Effector memory CD4-positive, alpha-beta T cell (primary cell): ENCODE data around the gene TMEM141.

Experiments
- DNase-seq, 3 donors: peaks; one replicate each; pipeline ENCODE4 v3.0.0-alpha.2; 2020
- H3K27ac ChIP-seq: 2 replicates; pipeline ENCODE4 v1.7.0; 2013; ENCODE audit warnings: mild to moderate bottlenecking, low read length, moderate library complexity; ENCODE audit not compliant: insufficient read depth, poor library complexity, severe bottlenecking
- H3K27me3 ChIP-seq: replicated peaks from 2 replicates; pipeline ENCODE4 v1.7.0; 2013; ENCODE audit warnings: mild to moderate bottlenecking, low read length; ENCODE audit not compliant: insufficient read depth, control insufficient read depth, poor library complexity, severe bottlenecking
- H3K36me3 ChIP-seq: 2 replicates; pipeline ENCODE4 v1.7.0; 2013; ENCODE audit warnings: mild to moderate bottlenecking, low read length, moderate library complexity; ENCODE audit not compliant: control insufficient read depth, insufficient read depth
- H3K4me1 ChIP-seq: 2 replicates; pipeline ENCODE4 v1.7.0; 2013; ENCODE audit warnings: low read length, mild to moderate bottlenecking; ENCODE audit not compliant: control insufficient read depth, insufficient read depth, poor library complexity, severe bottlenecking
- H3K4me3 ChIP-seq: 2 replicates; pipeline ENCODE4 v1.7.0; 2013; ENCODE audit warnings: low read length, low read depth, mild to moderate bottlenecking; ENCODE audit not compliant: insufficient read depth, poor library complexity, severe bottlenecking
- H3K9me3 ChIP-seq: 2 replicates; pipeline ENCODE4 v1.7.0; 2013; ENCODE audit warnings: mild to moderate bottlenecking, low read length, moderate library complexity; ENCODE audit not compliant: control insufficient read depth

TMEM141 gene

DNA sequence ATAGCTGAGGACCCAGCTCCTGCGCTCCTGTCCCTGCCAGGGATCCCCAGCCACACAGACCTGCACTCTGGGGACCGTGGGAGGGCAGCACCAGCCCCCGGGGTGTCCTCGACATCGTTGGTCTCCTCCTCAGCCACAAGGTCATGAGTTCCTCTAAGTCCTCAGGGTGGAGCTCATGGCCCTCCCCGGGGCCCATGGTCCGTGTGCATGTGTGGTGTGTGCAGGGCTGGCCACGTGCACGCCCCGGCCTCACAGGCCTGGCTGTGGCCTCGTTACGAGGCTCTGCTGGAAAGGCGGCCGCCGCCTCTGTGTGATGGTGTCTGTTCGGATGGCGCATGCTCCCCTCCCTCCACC, 35.0 kb downstream of the TMEM141 start:
- H3K4me1 ChIP-seq: no peaks in the 10 kb centered on the region
- no peak overlapping the region for H3K4me3 ChIP-seq
- no peak for DNase-seq
- no peak overlapping the region for H3K27ac ChIP-seq
- no peaks in the 10 kb centered on the region for H3K9me3 ChIP-seq
- peaks cover 55% of the 10 kb centered on the region for H3K36me3 ChIP-seq
- no peaks in the 10 kb centered on the region for H3K27me3 ChIP-seq

DNA sequence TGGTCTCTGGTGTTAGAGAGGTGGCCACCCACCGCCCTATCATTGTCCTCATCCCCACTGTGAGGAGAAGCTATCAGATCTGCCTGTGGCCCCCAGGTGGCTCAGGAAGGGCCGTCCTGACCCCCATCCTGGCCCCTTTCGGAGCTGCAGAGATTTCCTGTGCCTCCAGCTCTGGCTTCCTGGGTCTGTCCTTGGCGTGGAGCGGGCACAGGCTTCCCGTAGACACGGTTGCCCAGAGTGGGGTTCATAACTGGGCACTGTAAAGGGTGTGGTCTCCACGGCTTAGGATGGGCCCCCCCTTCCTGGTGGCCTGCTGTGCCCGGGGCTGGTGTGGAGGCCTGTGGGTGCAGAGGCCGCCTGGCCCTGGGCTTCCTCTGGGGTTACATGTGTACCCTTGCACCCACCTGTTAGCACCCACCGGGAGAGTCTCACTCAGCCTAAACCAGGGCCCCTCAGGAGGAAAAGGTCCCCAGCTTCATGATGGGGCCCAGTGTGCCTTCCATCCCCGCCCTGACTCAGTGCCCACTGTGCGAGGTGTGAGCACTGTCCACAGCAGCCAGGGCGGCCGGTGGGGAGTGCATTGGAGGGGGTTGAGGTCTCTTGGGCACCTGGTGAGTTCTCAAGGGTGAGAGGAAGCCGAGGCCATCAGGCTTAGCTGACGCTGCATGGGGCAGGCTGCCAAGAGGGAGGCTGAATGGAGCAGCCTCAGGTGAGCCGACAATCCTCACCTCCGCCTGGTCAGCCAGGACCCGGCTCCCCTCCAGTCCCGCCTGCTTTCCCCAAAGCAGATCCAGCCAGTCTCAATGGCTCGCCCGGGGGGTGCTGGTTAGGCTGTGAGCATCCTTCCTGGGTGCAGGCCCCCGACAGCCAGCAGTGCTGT, 35.8 kb downstream of the TMEM141 start:
- H3K9me3 ChIP-seq: no peaks in the 10 kb centered on the region
- peaks cover 59% of the 10 kb centered on the region for H3K36me3 ChIP-seq
- H3K4me1 ChIP-seq: no peaks in the 10 kb centered on the region
- DNase-seq: no peak
- H3K27me3 ChIP-seq: no peaks in the 10 kb centered on the region
- no peak overlapping the region for H3K27ac ChIP-seq
- H3K4me3 ChIP-seq: no peak overlapping the region

DNA sequence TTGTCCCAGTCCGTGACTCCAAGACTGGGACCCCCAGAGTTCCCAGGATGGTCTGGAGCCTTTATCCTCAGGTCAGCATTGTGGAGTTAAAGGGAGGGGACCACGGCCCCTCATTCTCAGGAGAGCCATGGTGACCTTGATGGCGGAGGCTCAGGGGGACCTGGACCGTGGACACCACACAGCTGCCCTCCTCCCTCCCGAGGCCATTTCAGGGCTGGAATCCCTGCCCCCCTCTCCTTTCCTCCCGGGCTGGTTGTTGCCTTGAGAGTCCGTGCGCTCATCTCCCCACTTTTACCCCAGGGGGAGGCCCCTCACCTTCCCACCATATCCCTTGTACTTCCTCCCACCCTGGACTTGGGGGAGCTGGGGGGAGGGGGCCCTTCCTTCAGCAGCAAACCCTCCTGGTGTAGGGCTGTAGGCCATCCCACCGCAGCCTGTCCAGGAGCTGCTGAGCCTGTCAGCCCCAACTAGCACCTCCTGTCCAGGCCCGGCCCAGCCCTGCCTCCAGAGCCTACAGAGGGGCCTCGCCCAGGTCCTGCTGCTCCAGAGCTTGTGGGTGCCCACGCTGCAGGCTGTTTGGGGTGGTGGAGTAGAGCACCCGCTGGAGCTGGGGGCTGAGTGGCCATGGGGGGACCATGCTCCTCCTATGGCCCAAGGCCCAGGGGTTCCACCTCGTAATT, 36.8 kb downstream of the TMEM141 start:
- Histone ChIP-seq H3K27ac (no peak overlapping the region), H3K27me3 (no peaks in the 10 kb centered on the region), H3K4me3 (no peak overlapping the region), H3K9me3 (no peaks in the 10 kb centered on the region), H3K4me1 (no peaks in the 10 kb centered on the region), H3K36me3 (peaks cover 65% of the 10 kb centered on the region)
- DNase-seq: no peak

DNA sequence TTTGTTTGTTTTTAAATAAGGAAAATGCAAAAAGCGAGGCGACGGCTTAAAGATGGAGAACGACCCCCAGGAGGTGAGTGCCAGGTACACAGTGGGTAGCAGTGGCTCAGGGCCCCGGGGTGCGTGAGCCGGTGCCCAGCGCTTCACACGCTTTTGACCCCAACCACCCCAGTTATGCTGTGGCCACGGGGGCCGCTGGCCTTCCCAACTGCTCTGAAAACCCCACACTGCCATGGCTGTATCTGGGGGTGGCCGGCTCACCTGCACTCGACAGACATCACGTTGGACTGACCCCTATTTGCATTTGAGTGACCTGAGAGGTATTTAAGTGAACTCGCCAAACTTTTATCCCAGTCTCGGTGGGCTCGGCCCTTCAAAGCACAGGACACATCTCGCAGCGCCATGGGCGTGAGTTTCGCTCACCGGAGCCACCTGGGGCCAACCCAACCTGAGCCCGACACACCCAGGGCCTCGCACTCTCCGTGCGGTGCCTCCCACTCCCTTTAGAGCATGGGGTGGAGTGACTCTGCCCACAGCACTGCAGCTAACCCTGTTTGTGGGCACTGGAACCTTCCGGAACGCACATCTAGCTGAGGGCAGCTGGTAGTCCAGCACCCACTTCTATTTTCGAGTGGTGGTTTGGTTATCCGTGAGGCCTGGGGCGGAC, 37.5 kb downstream of the TMEM141 start:
- no peaks in the 10 kb centered on the region for H3K9me3 ChIP-seq
- H3K27me3 ChIP-seq: no peaks in the 10 kb centered on the region
- DNase-seq: no peak
- no peaks in the 10 kb centered on the region for H3K4me1 ChIP-seq
- no peak overlapping the region for H3K27ac ChIP-seq
- no peak overlapping the region for H3K4me3 ChIP-seq
- H3K36me3 ChIP-seq: peaks cover 61% of the 10 kb centered on the region

DNA sequence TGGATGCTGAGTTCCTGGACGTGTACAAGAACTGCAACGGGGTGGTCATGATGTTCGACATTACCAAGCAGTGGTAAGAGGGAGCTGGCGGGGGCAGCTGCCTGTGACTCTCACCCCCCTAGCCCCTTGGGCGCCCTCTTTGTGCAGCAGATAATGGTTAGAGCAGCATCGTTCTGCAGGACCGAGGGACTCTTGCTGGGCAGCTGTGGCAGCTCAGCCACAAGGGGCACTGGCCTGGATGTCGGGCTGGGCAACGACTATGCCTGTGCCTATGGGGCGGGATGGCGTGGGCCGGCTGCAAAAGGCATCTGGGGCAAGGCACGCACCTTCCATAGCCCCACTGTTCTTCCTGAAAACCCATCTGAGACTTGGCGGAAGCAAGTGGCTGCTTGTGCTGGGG, 38.3 kb downstream of the TMEM141 start:
- no peak overlapping the region for H3K27ac ChIP-seq
- no peak overlapping the region for H3K4me3 ChIP-seq
- no peaks in the 10 kb centered on the region for H3K9me3 ChIP-seq
- no peaks in the 10 kb centered on the region for H3K27me3 ChIP-seq
- peaks cover 60% of the 10 kb centered on the region for H3K36me3 ChIP-seq
- no peaks in the 10 kb centered on the region for H3K4me1 ChIP-seq
- no peak for DNase-seq

DNA sequence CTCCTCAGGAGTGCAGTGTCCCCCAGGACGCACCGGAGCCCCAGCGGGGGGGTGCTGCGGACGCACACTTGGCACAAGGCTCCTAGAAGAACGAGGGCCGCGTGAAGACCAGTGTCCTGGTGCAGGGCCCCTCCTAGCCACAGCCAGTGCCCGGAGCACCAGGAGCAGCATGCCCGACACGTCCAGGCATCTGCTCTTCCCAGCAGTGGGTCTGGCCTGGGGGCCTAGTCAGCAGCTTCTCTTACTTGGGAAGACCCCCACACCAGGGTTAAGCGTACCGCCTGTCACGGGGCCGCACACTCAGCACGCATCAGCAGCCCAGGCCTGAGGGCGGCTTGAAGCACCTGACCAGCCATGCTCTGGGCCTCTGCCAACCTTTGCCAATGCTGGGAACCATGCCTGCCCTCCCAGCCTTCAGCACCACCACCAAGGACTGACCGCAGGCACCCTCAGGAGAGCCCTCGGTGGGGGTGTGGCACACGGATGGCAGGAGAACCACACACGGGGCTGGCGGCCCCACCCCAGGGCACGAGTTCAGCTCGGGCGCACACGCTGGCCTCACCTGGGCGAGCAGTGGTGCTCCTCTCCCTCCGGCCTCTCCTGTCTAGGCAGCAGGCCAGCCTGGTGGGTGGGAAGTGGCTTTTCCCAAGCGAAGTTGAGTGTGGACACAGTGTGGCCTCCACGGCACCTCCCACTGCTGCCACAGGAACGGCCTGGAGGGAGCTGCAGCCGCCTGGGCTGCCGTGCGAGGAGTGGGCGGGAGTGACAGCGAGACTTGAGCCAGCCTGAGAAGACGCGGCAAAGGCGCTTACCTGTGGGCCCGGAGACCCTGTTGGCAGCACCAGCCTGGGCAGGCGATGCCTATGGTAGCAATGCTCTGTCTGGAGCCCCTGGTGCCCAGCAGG, 39.1 kb downstream of the TMEM141 start:
- H3K27me3 ChIP-seq: no peaks in the 10 kb centered on the region
- H3K4me1 ChIP-seq: no peaks in the 10 kb centered on the region
- DNase-seq: no peak
- H3K9me3 ChIP-seq: no peaks in the 10 kb centered on the region
- H3K36me3 ChIP-seq: peaks cover 52% of the 10 kb centered on the region
- H3K27ac ChIP-seq: no peak overlapping the region
- no peak overlapping the region for H3K4me3 ChIP-seq

DNA sequence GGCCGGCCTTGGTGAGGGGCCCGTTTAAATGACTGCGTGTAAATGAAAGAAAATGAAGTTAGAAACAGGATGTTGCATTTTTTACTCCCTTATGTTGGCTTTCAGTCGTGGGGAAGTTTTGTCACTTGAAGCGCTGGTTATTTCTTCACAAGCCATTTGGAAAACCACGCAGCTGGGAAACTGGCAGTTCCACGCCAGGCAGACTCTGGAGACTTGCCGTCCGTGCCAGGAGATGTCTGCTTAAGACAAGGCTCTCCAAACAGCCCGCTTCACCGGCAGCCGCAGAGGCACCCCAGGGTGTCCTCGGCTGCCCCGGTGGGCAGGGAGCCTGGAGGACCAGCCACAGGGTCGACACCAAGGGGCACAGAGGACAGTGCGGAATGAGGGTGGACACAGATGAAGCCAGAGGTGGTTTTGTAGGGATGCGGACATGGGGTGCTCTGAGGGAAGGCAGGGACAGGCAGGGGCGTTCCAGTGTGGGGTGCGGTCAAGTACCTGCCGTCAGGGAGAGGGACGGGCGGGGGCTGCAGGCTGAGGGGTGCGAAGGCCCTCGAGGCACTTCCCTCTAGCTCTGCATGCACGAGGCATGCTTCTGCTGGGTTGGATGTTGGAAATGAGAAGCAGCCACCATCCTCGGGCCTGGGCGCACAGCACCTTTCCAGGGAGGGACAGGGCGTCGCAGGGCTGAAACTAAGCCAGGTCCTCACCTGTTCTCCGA, 40.0 kb downstream of the TMEM141 start:
- no peak for DNase-seq
- peaks cover 43% of the 10 kb centered on the region for H3K36me3 ChIP-seq

DNA sequence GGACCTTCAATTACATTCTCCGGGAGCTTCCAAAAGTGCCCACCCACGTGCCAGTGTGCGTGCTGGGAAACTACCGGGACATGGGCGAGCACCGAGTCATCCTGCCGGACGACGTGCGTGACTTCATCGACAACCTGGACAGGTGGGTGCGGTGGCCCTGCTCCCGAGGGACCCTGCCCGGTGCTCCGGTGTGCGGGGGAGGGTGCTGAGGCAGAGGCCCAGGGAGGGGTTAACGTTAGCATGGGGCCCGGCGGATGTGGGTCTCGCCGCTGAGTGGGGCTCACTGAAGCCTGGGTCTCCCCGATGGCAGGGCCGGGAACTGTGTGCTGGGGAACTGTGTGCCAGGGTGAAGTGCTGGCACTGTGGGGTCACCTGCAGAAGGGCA, 40.6 kb downstream of the TMEM141 start:
- no peak overlapping the region for H3K4me3 ChIP-seq
- no peak for DNase-seq
- no peak overlapping the region for H3K27ac ChIP-seq
- H3K4me1 ChIP-seq: no peaks in the 10 kb centered on the region
- peaks cover 38% of the 10 kb centered on the region for H3K36me3 ChIP-seq
- H3K27me3 ChIP-seq: no peaks in the 10 kb centered on the region
- no peaks in the 10 kb centered on the region for H3K9me3 ChIP-seq

More for the DNA sequence above, 40.0 kb downstream of the TMEM141 start:
- Histone ChIP-seq H3K4me3 (no peak overlapping the region), H3K4me1 (no peaks in the 10 kb centered on the region), H3K9me3 (no peaks in the 10 kb centered on the region), H3K27me3 (no peaks in the 10 kb centered on the region), H3K27ac (no peak overlapping the region)

DNA sequence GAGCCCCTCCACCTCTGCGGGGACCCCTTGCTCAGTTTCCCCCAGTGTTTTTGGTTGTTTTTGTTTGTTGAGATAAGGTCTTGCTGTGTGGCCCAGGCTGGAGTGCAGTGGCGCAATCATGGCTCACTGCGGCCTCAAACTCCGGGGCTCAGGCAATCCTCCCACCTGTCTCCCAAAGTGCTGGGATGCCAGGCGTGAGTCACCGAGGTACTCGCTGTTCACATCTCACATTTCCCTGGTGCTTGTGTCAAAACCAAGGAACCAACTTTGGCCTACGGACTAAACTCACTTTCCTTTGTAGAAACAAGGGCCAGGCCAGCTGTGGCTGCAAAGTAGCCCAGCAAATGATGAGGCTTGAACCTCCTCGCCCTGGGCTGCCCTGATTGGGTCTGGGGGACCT, 41.4 kb downstream of the TMEM141 start:
- no peak overlapping the region for H3K27ac ChIP-seq
- no peaks in the 10 kb centered on the region for H3K27me3 ChIP-seq
- no peak overlapping the region for H3K4me3 ChIP-seq
- DNase-seq: no peak
- peaks cover 37% of the 10 kb centered on the region for H3K36me3 ChIP-seq
- no peaks in the 10 kb centered on the region for H3K9me3 ChIP-seq
- H3K4me1 ChIP-seq: no peaks in the 10 kb centered on the region
